Measurements from ENCODE around the gene FAM174B.

FAM174B gene

DNA sequence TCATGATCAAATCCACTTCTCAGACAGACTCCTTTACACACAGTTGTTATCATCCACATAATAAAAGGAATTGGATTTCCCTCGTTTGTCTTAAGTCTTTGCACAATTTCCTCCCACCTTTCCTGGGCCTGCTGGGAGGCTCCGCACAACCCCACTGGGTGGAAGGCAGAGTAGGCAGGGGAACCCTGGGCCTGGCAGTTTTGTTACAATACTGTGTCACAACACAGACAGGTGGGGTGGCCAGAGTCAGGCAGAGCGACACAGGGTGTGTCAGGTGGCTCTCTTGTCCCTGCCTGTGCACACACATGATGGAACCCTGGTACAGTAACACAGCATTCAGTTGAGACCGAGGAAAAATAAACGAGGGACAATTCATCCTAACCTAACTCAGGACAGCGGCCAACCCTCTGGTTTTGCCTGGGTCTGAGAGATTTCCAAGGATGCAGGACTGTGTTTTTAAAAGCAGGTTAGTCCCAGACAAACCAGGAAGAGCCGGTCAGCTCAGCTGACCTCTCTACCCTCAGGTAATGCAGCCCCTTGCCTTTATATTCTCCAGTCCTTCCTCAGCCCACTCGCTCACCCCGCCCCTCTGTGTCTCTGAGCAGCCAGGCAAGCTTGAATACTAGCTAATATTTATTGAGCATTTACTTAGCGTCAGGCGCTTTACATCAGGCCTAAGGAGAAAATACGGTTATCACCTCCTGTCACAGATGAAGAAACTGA lies 8.8 kb upstream of the FAM174B start:
- DNase-seq: no peak

DNA sequence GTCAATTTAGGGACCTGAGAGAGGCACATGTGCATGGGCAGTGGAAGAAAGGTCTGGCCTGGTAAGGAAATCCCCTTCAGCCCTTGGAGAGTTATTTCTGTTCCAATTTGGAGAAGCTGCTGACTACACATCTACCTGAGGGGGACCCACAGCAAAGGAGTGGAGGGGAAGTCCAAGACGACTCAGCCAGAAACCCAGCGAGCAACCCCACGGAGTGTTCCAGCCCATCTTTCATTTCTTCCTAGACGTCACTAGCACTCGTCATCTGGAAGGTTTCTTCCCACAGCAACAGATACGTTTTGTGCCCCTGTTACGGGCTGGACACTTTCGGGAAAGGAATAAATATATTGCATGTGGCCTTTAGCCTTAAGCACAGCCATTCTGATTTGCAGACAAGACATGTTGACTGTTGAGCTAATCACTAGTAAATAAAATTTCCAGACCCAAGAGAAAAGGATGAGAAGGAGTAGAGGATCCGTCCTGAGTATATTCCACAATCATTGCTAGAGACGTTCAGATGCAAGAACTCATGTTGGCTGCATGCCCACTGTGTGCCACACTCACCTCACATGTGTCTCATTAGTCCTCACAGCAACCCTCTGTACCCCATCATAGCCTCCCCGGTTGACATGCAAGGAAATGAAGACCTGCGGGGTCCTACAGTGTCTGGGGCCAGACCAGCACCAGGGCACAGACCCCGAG lies 7.8 kb upstream of the FAM174B start:
- DNase-seq: no peak

- no peak for DNase-seq
Observed at GRCh38 chr15:92662762-92663161, 7.2 kb upstream of the FAM174B start.

GRCh38 chr15:92661956-92662355 lies 6.4 kb upstream of the FAM174B start:
- DNase-seq: no peak

GRCh38 chr15:92661069-92661468 lies 5.5 kb upstream of the FAM174B start:
- DNase-seq: no peak

DNA sequence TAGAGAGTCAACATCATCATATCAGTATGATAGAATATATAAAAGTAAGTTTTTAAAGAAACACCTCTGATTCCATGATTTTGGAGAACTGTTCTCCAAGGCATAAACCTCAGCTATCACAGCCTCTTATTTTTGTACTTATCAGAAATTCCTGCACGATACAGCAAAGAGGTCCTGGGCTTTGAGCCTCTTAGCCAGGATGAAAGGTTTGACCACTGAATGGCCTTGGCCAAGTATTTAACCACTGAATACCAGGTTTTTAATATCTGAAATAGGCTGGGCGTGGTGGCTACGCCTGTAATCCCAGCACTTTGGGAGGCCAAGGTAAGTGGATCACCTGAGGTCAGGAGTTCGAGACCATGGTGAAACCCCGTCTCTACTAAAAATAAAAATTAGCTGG lies 1.9 kb upstream of the FAM174B start:
- DNase-seq: no peak

DNA sequence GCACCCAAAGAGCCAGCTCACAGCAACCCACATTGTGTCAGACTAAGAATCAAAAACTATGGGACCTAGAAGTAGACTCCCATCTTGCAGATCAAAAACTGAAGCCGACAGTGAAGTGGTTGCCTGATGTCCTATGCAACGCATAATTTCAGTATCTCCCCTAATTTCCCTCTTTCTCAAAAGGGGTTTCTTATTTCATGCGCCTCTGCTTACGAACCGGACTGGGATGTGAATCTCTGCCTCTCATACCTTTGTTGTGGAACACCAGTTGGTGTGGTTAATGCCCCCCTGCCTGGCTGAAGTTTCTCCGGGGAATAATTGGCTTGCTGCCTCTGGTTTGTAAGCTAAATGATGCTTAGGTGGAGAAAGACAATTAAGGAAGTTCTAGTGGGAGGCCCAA lies 514 bp upstream of the FAM174B start:
- DNase-seq: no peak

- DNase-seq: no peak
Observed at GRCh38 chr15:92654662-92655061, 913 bp downstream of the FAM174B start.

DNA sequence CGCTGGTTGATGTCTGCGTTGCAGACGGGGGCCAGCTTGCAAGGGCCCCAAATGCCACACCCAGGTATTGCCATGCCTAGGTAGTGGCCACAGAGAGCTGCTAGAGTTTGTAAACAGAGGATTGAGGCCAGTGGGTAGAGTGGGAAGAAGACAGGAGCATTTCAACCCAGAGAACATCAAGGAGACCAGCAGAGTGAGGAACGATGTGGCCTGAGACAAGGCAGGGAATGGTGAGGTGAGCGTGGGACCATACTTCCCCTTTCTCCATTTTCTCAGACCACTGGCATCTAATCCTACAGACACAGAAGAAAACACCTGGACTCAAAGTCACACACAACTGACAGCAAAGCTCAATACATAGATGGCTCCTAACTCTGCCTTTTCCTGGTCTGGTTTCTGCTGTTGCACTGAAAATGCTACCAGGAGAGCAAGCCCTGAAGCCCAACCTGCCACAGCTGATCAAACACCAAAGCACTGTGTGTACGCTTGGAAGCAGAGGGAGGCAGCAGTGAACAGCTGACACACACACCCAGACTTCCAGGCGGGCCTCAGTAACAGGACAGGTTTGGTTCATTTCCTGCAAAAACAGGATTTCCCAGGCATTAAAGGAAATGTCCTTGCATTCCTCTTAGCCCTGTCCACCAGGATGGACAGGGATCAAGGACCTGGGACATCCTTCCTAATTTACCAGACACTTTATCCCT lies 1.6 kb downstream of the FAM174B start:
- DNase-seq: peak; percentile 73 to 74

DNA sequence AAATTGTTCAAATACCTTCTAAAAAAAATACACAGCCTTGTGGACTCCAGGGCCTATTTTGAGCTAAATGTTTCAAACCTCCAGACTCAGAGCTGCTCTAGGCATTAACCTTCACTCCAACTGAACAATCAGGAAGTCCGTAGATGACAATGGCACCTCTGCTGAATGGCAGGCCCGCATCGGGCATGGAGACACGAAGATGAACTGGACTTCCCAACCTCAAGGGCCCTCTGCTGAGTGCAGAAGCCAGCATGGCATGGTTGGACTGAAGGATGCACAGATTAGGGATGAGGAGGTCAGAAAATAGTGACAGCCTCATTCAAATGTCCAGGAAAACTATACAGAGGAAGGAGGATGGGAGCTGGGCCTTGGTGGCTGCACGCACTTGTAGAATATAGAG lies 2.2 kb downstream of the FAM174B start:
- DNase-seq: no peak

DNA sequence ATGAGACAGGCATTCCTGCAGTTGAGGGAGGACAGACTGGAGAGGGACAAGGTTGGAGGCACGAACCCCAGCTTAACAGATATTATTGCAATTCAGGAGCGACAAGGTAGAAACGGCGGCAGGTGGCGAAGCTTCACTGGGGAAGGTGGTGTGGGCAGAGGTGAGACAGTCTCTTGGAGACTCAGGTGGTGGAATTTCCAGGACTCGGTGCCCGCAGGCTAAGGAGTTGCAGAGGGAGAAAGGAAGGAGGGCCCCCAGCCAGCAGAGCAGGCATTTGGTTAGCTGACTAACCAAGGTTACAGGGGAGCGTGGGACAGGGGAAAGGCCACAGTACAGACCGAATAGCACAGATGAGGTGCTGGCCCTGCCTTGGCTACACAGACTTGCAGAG lies 3.0 kb downstream of the FAM174B start:
- DNase-seq: no peak

DNA sequence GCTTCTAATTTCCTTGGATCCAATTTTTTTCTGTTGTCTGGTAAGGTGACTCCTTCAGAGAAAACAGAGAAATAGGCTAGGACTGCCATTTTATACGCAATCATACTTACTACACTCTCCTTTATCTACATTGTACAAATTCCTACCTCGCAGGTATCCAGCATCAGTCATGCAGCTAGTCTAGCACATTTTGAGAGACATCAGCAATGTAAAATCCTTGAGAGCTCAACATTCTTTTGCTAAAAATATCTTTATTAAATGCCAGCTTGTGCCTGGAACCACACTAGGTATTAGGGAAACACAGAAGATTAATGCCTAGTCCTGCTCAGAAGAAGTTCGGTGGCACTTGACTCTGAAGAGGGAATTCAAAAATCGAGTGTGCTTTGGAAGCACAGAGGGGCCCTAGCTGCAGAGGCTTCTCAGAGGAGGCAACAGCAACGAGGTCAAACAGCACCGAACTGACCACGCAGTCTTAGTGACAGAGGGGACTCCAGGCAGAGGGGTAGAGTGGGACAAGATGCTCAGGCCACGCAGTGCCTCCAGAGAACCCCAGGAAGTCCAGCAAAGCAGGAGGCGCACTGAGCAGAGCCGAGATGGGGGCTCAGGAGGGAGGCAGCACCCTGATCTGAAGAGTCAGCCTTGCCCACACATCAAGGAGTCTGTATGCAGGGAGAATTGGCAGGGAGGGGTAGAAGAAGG lies 3.5 kb downstream of the FAM174B start:
- no peak for DNase-seq

- DNase-seq: no peak
Observed at GRCh38 chr15:92650966-92651365, 4.6 kb downstream of the FAM174B start.

GRCh38 chr15:92650256-92650655 lies 5.3 kb downstream of the FAM174B start:
- peak; percentile 84 to 87 for DNase-seq

DNA sequence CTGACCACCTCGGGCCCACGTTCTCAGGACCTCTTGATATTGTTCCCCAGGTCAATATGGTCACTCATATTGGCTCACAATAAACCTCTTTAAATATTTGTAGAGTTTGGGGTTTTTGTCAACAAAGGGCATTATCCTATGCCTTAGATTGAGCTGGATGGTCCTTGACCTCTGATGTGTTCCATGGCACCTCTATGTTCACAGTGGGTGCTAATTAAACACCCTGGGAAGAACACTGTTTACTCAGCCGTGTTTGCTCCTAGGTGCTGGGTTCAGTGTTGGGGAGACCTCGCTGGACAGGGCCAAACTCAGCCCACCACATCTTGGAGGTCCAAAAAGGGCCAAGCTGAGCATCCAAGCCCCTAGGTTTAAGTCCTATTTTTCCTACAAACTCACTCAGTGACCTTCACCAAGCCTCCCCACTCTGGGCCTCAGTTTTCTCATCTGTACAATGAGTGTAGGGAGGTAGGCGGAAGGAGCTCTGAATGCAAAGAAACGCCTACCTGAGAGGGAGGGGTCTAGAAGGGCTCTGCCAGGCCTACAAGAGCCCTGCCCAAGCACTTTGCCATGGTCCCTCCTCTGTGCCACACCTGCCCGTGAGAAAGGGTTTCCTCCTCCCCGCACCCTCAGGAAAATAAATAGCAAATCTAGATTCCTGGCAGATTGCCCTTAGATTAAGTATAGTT lies 7.2 kb downstream of the FAM174B start:
- DNase-seq: peak in 1 of 2 experiments; percentile 18

- no peak for DNase-seq
Observed at GRCh38 chr15:92647467-92648163, 8.0 kb downstream of the FAM174B start.

DNA sequence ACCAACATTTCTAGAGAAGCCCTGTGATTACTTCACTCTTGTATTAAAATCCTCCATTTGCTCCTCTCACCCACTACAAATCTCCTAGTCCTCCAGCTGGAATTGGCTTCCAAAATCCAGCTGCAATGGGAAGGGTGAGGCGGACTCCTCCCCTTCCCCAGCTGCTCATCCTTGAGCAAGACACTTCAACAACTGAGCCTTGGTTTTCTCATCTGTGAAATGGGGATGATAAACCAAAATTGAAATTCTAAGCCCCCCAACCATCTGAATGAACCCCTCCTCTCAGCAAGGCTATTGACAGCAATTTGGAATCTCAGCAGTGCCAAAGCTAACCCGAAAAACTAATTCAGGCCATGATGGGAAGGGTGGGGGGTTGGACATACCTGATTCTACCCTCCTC lies 9.4 kb downstream of the FAM174B start:
- no peak for DNase-seq

DNA sequence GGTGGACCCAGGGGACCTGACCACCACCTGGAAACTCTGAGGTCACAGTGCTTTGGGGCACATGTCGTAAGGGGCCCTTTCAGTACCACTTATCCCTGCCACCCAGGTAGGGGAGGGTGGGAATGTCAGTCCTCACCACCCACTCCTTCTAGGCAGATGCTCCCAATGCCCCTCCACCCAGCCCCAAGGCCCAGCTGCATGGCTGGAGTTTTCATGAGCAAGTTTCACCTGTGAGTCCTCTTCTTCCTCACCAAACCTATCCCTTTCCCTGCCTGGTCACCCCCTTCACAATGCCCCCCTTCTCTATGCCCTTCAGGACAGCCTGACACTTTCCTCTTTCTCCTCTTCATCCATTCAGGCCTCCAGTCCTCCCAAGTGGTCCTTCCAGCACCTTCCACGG lies 9.8 kb downstream of the FAM174B start:
- no peak for DNase-seq

GRCh38 chr15:92645051-92645631 lies 10.4 kb downstream of the FAM174B start:
- DNase-seq: no peak

- peak; percentile 64 to 70 for DNase-seq
Observed at GRCh38 chr15:92643849-92644815, 11.4 kb downstream of the FAM174B start.
